ENCODE data around the gene SLC35B3.
"Not testable (repeated sequence)": the region's sequence is repeated elsewhere in the genome, so short reads cannot be mapped to it uniquely, and the experiment has no call there.

Gene SLC35B3

GRCh38 chr6:8435093-8435844 is at the start of gene SLC35B3:
Gene SLC35B3, minus strand, starts transcription at chr6:8435545.
- peak; percentile 94 to 96 for DNase-seq
- TF ChIP-seq POLR2A (IDR thresholded peaks at IDR 0.05; ENCODE audit: low read length) (peak; percentile 92), GATA1 (IDR thresholded peaks at IDR 0.05; ENCODE audit: low read depth, low read length) (no peak)

GRCh38 chr6:8483650-8484049 is 48.3 kb upstream of the SLC35B3 start:
- DNase-seq, result no peak
- no peak for TF ChIP-seq GATA1 (IDR thresholded peaks at IDR 0.05; ENCODE audit: low read depth, low read length)

GRCh38 chr6:8481727-8482126 is 46.4 kb upstream of the SLC35B3 start:
- DNase-seq, result no peak
- TF ChIP-seq POLR2A (IDR thresholded peaks at IDR 0.05; ENCODE audit: low read length) (no peak), GATA1 (IDR thresholded peaks at IDR 0.05; ENCODE audit: low read depth, low read length) (no peak)

GRCh38 chr6:8478418-8478817 is 43.1 kb upstream of the SLC35B3 start:
- no peak for DNase-seq
- TF ChIP-seq GATA1 (IDR thresholded peaks at IDR 0.05; ENCODE audit: low read depth, low read length) (no peak), POLR2A (IDR thresholded peaks at IDR 0.05; ENCODE audit: low read length) (no peak)

- DNase-seq, result no peak
- no peak for TF ChIP-seq GATA1 (IDR thresholded peaks at IDR 0.05; ENCODE audit: low read depth, low read length)
- TF ChIP-seq POLR2A (IDR thresholded peaks at IDR 0.05; ENCODE audit: low read length), result no peak
Observed at GRCh38 chr6:8476656-8477055, 41.3 kb upstream of the SLC35B3 start.

- no peak for DNase-seq
Observed at GRCh38 chr6:8468552-8469356, 33.4 kb upstream of the SLC35B3 start.

GRCh38 chr6:8462694-8463093 is 27.3 kb upstream of the SLC35B3 start:
- DNase-seq, result no peak
- TF ChIP-seq GATA1 (IDR thresholded peaks at IDR 0.05; ENCODE audit: low read depth, low read length) (no peak), POLR2A (IDR thresholded peaks at IDR 0.05; ENCODE audit: low read length) (no peak)

More at GRCh38 chr6:8468552-8469356, 33.4 kb upstream of the SLC35B3 start:
- TF ChIP-seq GATA1 (IDR thresholded peaks at IDR 0.05; ENCODE audit: low read depth, low read length) (no peak), POLR2A (IDR thresholded peaks at IDR 0.05; ENCODE audit: low read length) (no peak)

GRCh38 chr6:8462169-8462568 is 26.8 kb upstream of the SLC35B3 start:
- DNase-seq, result no peak
- TF ChIP-seq POLR2A (IDR thresholded peaks at IDR 0.05; ENCODE audit: low read length), result no peak
- no peak for TF ChIP-seq GATA1 (IDR thresholded peaks at IDR 0.05; ENCODE audit: low read depth, low read length)

GRCh38 chr6:8446391-8446790 is 11.0 kb upstream of the SLC35B3 start:
- DNase-seq, result no peak
- TF ChIP-seq GATA1 (IDR thresholded peaks at IDR 0.05; ENCODE audit: low read depth, low read length) (no peak), POLR2A (IDR thresholded peaks at IDR 0.05; ENCODE audit: low read length) (no peak)

GRCh38 chr6:8445930-8446329 is 10.6 kb upstream of the SLC35B3 start:
- not testable (repeated sequence) for DNase-seq

GRCh38 chr6:8442150-8442549 is 6.8 kb upstream of the SLC35B3 start:
- TF ChIP-seq POLR2A (IDR thresholded peaks at IDR 0.05; ENCODE audit: low read length) (no peak), GATA1 (IDR thresholded peaks at IDR 0.05; ENCODE audit: low read depth, low read length) (no peak)
- DNase-seq, result no peak

GRCh38 chr6:8441452-8441851 is 6.1 kb upstream of the SLC35B3 start:
- no peak for DNase-seq

GRCh38 chr6:8439601-8440268 is 4.4 kb upstream of the SLC35B3 start:
- TF ChIP-seq POLR2A (IDR thresholded peaks at IDR 0.05; ENCODE audit: low read length) (no peak), GATA1 (IDR thresholded peaks at IDR 0.05; ENCODE audit: low read depth, low read length) (no peak)
- no peak for DNase-seq

More at GRCh38 chr6:8441452-8441851, 6.1 kb upstream of the SLC35B3 start:
- TF ChIP-seq GATA1 (IDR thresholded peaks at IDR 0.05; ENCODE audit: low read depth, low read length) (no peak), POLR2A (IDR thresholded peaks at IDR 0.05; ENCODE audit: low read length) (no peak)

GRCh38 chr6:8437813-8438212 is 2.5 kb upstream of the SLC35B3 start:
- TF ChIP-seq GATA1 (IDR thresholded peaks at IDR 0.05; ENCODE audit: low read depth, low read length) (no peak), POLR2A (IDR thresholded peaks at IDR 0.05; ENCODE audit: low read length) (no peak)
- DNase-seq, result no peak

All from erythroblast (primary cell).